ENCODE measurements around the gene CIAPIN1.
"Not testable (repeated sequence)": the region's sequence is repeated elsewhere in the genome, so short reads cannot be mapped to it uniquely, and the experiment has no call there.

Gene CIAPIN1

DNA sequence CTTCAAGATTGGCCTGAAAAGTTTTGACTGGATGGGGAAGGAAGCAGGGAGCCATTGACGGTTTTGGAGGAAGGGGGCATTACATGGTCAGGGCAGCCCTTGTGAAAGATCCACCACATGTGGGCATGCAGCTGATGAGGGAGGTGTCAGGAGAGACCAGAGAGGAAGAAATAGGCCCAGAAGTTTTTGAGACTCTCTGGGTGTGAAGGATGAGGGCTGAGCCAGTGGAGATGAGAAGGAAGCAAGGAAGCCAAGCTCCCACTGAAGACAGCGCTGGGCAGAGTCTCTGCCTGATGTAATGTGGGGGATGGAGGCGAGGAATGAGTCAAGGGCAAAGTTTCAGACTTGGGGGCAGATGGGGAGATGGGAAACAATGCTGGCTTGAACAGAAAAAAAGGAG is 42.1 kb downstream of the CIAPIN1 start:
- no peak for TF ChIP-seq CTCF (conservative IDR thresholded peaks at IDR 0.05; ENCODE audit: low read depth, low read length)
- no peaks in the 10 kb centered on the region for H3K36me3 ChIP-seq (ENCODE audit: insufficient read depth)
- no peak overlapping the region for H3K9ac ChIP-seq
- H3K4me1 ChIP-seq (ENCODE audit: low read depth, poor library complexity, severe bottlenecking), result no peaks in the 10 kb centered on the region
- no peaks in the 10 kb centered on the region for H4K20me1 ChIP-seq (ENCODE audit: insufficient read depth)
- H3K4me3 ChIP-seq (IDR thresholded peaks at IDR 0.05; ENCODE audit: insufficient read depth, low read depth, low read length), result no peak overlapping the region
- H3K27me3 ChIP-seq (ENCODE audit: insufficient read depth, low read depth), result peaks cover 2% of the 10 kb centered on the region; the same call in 1 of the 2 replicates
- no peak overlapping the region for H3K4me2 ChIP-seq
- no peak overlapping the region for H2AFZ ChIP-seq (ENCODE audit: low read depth)
- H3K79me2 ChIP-seq (ENCODE audit: insufficient read depth, low read depth), result no peaks in the 10 kb centered on the region
- no peak overlapping the region for H3K27ac ChIP-seq

DNA sequence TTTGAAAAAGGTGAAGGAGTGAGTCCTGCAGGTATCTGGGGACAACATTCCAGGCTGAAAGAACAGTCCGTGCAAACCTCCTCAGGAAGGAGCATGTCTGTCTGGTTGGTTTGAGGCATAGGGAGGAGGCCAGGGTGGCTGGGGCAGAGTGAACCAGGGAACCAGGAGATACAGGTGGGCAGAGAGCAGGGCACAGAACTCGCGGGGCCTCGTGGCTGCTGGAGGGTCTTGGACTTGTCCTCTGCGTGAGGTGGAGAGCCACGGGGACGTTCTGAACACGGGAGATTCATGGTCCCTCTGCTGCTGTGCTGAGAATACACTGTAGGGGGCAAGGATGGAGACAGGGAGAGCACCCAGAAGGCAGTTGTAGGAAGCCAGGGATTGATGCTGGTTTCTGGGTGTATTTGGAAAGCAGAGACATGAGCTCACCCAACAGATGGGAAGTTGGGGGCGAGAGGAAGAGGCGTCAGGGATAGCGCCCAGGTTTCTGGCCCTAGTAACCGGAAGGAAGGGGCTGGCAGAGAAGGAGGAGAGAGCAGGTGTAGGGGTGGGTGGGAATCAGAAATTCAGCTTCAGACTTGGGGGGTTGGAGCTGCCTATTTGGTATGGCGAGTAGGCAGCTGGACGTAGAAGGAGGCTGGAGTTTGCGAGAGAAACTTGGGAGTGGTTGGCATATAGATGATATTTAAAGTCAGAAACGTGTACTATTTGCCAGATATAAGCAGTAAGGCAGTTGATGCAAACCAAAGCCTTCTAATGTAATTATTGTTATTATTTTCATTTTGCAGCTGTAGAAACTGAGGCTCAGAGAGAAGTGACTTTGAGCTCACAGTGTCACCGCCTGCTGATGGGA is 43.0 kb downstream of the CIAPIN1 start, which contains the start of gene CCL17:
Gene CCL17, plus strand, starts transcription at position 803 of the 853 bp plus-strand sequence. CDS start 9,166 bp downstream, outside the sequence.
- Histone ChIP-seq H3K4me3 (IDR thresholded peaks at IDR 0.05; ENCODE audit: insufficient read depth, low read depth, low read length) (no peak within 1 kb of the TSS), H3K79me2 (ENCODE audit: insufficient read depth, low read depth) (no peaks in the 10 kb centered on the region), H3K4me1 (ENCODE audit: low read depth, poor library complexity, severe bottlenecking) (no peaks in the 10 kb centered on the region), H2AFZ (ENCODE audit: low read depth) (no peak within 1 kb of the TSS), H3K27ac (no peak within 1 kb of the TSS), H3K4me2 (no peak within 1 kb of the TSS), H3K36me3 (ENCODE audit: insufficient read depth) (no peaks in the 10 kb centered on the region), H3K9ac (no peak within 1 kb of the TSS), H3K27me3 (ENCODE audit: insufficient read depth, low read depth) (0 out of 2 replicates have a peak, but pooled peaks cover 2% of the 10 kb centered on the region), H4K20me1 (ENCODE audit: insufficient read depth) (no peaks in the 10 kb centered on the region)
- TF ChIP-seq CTCF (conservative IDR thresholded peaks at IDR 0.05; ENCODE audit: low read depth, low read length), result no peak

- no peaks in the 10 kb centered on the region for H3K36me3 ChIP-seq (ENCODE audit: insufficient read depth)
- H3K4me1 ChIP-seq (ENCODE audit: low read depth, poor library complexity, severe bottlenecking), result no peaks in the 10 kb centered on the region
- H3K4me3 ChIP-seq (IDR thresholded peaks at IDR 0.05; ENCODE audit: insufficient read depth, low read depth, low read length), result no peak overlapping the region
- no peak overlapping the region for H3K27ac ChIP-seq
- H3K4me2 ChIP-seq, result no peak overlapping the region
- no peaks in the 10 kb centered on the region for H4K20me1 ChIP-seq (ENCODE audit: insufficient read depth)
- no peak for TF ChIP-seq CTCF (conservative IDR thresholded peaks at IDR 0.05; ENCODE audit: low read depth, low read length)
- no peak overlapping the region for H3K9ac ChIP-seq
- H2AFZ ChIP-seq (ENCODE audit: low read depth), result no peak overlapping the region
- 0 out of 2 replicates have a peak, but pooled peaks cover 2% of the 10 kb centered on the region for H3K27me3 ChIP-seq (ENCODE audit: insufficient read depth, low read depth)
- no peaks in the 10 kb centered on the region for H3K79me2 ChIP-seq (ENCODE audit: insufficient read depth, low read depth)
Observed at GRCh38 chr16:57401943-57402640, 45.1 kb downstream of the CIAPIN1 start.

- not testable (repeated sequence) for H3K4me2 ChIP-seq; H3K4me3 ChIP-seq (IDR thresholded peaks at IDR 0.05; ENCODE audit: insufficient read depth, low read depth, low read length); H3K79me2 ChIP-seq (ENCODE audit: insufficient read depth, low read depth); H3K36me3 ChIP-seq (ENCODE audit: insufficient read depth); H3K27ac ChIP-seq; H3K27me3 ChIP-seq (ENCODE audit: insufficient read depth, low read depth); H2AFZ ChIP-seq (ENCODE audit: low read depth); H3K9ac ChIP-seq; H3K4me1 ChIP-seq (ENCODE audit: low read depth, poor library complexity, severe bottlenecking); H4K20me1 ChIP-seq (ENCODE audit: insufficient read depth)
Observed at GRCh38 chr16:57397493-57397892, 49.7 kb downstream of the CIAPIN1 start.

Measured in KMS-11 (cell line).